Vagina (tissue), 2 donors: ENCODE results near the gene CTNND2. TPM values are rescaled to one million over a fixed set of nuclear protein-coding genes. Genes with fewer than 3 reads are reported as not detected.

Experiments
- DNase-seq, 2 donors: peaks; one replicate each; pipeline ENCODE4 v3.0.0-alpha.2; 2017; ENCODE audit errors: extremely low spot score in 2 of 2
- H3K27ac ChIP-seq: fragments of 200-600 bp; sonication (generic); one replicate; pipeline ENCODE4 v1.5.1; 2019
- H3K27me3 ChIP-seq: fragments of 200-600 bp; sonication (generic); one replicate; pipeline ENCODE4 v1.5.1; 2019
- H3K36me3 ChIP-seq, 2 donors: fragments of 200-600 bp; sonication (generic); one replicate each; pipeline ENCODE4 v1.5.1; 2017 to 2019
- H3K4me1 ChIP-seq: fragments of 200-600 bp; sonication (generic); one replicate; pipeline ENCODE4 v1.5.1; 2019
- H3K4me3 ChIP-seq, 2 donors: fragments of 200-600 bp; sonication (generic); 1 replicate in 1 of 2; 2 replicates in 1 of 2; pipeline ENCODE4 v1.5.1; 2016 to 2019
- H3K9me3 ChIP-seq: fragments of 200-600 bp; sonication (generic); one replicate; pipeline ENCODE4 v1.5.1; 2019
- POLR2A ChIP-seq, 2 donors: fragments of 450-650 bp; IDR thresholded peaks; one replicate each; pipeline ENCODE4 v1.6.1; 2017; ENCODE audit warnings: antibody characterized with exemption in 2 of 2, mild to moderate bottlenecking in 2 of 2, moderate library complexity in 2 of 2
- POLR2AphosphoS5 ChIP-seq, 2 donors: sonication (generic); formaldehyde crosslinking; IDR thresholded peaks; one replicate each; pipeline ENCODE4 v1.9.0; 2017; ENCODE audit warnings: antibody characterized with exemption in 2 of 2, mild to moderate bottlenecking in 2 of 2, low read depth in 1 of 2; ENCODE audit not compliant: insufficient read depth in 1 of 2
- intact Hi-C: fragments of 100-400 bp; cut with DNase I; formaldehyde crosslinking; loops from one replicate; pipeline ENCODE4 v1.15.1; 2023
- total RNA-seq: library from RNA; depleted of rRNA; stranded (reverse); fragments of >200 nt; gene quantifications from one replicate; pipeline ENCODE4 v1.2.3, GENCODE V29; 2016
- TF ChIP-seq, protein P1 (sequence below), 3 experiments: fragments of 450-650 bp in 2 of 3; fragments of 200-600 bp in 1 of 3; sonication (generic) in 1 of 3; IDR thresholded peaks; one replicate each; pipeline ENCODE4 v1.5.1; 2017 to 2019; ENCODE audit warnings: antibody characterized with exemption in 3 of 3, mild to moderate bottlenecking in 2 of 3, moderate library complexity in 2 of 3

Gene CTNND2
- total RNA-seq, 1 donor from 2014 or later, result 1.7 TPM

DNA sequence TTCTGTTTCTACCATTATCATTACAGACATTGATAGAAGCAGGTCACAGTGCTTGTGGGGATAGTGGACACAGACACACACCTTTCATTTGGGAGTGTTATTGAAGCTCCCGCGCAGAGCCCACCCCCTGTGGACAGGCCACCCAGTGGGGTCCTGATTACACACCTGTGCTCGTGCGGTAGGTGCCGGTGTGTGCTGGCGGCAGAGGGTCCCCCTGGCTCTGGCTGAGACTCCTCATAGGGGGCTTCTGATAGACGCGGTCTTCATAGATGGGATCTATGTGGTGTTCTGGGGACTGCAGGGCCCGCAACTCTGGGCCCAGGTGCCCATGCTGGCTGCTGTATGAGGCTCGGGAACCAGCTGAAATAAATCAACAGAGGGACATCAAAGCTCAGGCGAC, 539.7 kb downstream of the CTNND2 start:
- intact Hi-C loops, result no loop called here
- DNase-seq, result no peak
- H3K9me3 ChIP-seq, result no peaks in the 10 kb centered on the region
- H3K27me3 ChIP-seq, result no peaks in the 10 kb centered on the region
- no peak overlapping the region for H3K27ac ChIP-seq
- no peaks in the 10 kb centered on the region for H3K36me3 ChIP-seq
- H3K4me3 ChIP-seq, result no peak overlapping the region
- TF ChIP-seq POLR2AphosphoS5 (IDR thresholded peaks at IDR 0.05; ENCODE audit: insufficient read depth in 1 of 2, low read depth in 1 of 2) (no peak), POLR2A (IDR thresholded peaks at IDR 0.05) (no peak)
- TF ChIP-seq, protein P1, sequence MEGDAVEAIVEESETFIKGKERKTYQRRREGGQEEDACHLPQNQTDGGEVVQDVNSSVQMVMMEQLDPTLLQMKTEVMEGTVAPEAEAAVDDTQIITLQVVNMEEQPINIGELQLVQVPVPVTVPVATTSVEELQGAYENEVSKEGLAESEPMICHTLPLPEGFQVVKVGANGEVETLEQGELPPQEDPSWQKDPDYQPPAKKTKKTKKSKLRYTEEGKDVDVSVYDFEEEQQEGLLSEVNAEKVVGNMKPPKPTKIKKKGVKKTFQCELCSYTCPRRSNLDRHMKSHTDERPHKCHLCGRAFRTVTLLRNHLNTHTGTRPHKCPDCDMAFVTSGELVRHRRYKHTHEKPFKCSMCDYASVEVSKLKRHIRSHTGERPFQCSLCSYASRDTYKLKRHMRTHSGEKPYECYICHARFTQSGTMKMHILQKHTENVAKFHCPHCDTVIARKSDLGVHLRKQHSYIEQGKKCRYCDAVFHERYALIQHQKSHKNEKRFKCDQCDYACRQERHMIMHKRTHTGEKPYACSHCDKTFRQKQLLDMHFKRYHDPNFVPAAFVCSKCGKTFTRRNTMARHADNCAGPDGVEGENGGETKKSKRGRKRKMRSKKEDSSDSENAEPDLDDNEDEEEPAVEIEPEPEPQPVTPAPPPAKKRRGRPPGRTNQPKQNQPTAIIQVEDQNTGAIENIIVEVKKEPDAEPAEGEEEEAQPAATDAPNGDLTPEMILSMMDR (IDR thresholded peaks at IDR 0.05), result no peak
- no peaks in the 10 kb centered on the region for H3K4me1 ChIP-seq

DNA sequence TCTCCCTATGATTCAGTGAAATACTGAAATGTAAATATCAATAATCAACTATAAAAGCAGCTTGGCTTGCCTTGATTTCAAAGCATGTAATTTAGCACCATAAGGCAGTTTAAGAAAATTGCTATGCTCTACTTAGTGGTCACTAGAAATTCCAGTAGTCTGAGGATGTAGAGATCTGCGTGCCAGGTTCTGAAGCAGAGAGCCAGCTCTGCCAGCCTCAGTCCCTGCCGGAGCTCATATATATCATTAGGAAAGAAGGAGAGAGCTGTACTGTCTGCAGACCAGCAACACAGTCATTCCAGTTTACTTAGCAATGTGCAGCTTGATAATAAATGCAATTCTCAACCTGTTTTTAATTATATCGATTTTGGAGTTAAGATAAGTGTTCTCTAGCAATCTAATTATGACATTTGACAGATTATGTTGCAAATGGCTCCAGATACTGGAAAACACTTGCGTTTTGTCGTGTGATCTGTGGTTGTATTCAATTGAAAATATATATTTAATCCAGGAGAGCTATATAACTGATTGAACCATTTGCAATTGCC, 540.5 kb downstream of the CTNND2 start:
- Histone ChIP-seq H3K4me3 (no peak overlapping the region), H3K27me3 (no peaks in the 10 kb centered on the region), H3K27ac (no peak overlapping the region), H3K4me1 (no peaks in the 10 kb centered on the region), H3K9me3 (no peaks in the 10 kb centered on the region), H3K36me3 (no peaks in the 10 kb centered on the region)
- no peak for DNase-seq
- TF ChIP-seq POLR2A (IDR thresholded peaks at IDR 0.05) (no peak), POLR2AphosphoS5 (IDR thresholded peaks at IDR 0.05; ENCODE audit: insufficient read depth in 1 of 2, low read depth in 1 of 2) (no peak)
- TF ChIP-seq, protein P1 (IDR thresholded peaks at IDR 0.05), result no peak
- intact Hi-C loops, result no loop called here

DNA sequence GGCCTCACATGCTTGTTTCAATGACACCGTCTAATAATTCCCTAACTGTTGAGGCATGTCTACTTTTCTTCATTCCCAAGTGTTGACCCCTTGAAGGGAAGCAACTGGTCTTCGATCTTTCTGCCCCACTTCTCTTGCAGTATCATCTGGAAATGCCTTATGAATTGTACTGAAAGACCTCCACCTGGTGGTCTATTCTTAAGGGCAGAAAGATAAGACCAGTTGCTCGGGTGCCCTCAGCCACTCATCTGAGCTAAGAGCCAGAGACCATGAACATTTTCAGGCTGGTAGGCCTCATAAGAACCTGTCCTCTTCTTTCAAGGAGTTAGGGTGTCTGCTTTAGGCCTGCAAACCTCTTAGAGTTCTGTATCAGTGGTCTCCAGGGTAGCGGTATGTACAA, 542.5 kb downstream of the CTNND2 start:
- H3K27ac ChIP-seq, result no peak overlapping the region
- H3K4me1 ChIP-seq, result no peaks in the 10 kb centered on the region
- TF ChIP-seq, protein P1 (IDR thresholded peaks at IDR 0.05), result no peak
- no peak for TF ChIP-seq POLR2AphosphoS5 (IDR thresholded peaks at IDR 0.05; ENCODE audit: insufficient read depth in 1 of 2, low read depth in 1 of 2)
- no peak for TF ChIP-seq POLR2A (IDR thresholded peaks at IDR 0.05)
- intact Hi-C loops, result no loop called here
- no peaks in the 10 kb centered on the region for H3K27me3 ChIP-seq
- H3K9me3 ChIP-seq, result no peaks in the 10 kb centered on the region
- no peak overlapping the region for H3K4me3 ChIP-seq
- H3K36me3 ChIP-seq, result no peaks in the 10 kb centered on the region
- no peak for DNase-seq

DNA sequence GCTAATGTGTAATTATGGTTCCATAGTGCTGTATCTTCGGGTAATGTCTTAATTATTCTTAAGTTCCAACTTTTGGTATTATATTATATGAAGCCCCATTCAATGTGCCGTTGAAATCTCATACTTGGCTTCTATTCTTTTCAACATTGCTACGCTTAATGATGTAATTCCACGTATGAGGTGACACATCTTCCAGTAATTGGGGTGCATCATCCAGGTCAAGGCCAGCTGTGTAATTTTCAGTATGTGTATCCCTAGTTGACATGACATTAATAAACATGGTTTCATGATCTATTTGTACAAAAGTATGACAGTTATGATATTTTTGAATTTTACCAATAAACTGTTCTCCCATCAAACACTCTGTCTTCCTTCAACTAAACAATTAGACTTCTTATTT, 546.3 kb downstream of the CTNND2 start:
- no peak for TF ChIP-seq POLR2A (IDR thresholded peaks at IDR 0.05)
- TF ChIP-seq POLR2AphosphoS5 (IDR thresholded peaks at IDR 0.05; ENCODE audit: insufficient read depth in 1 of 2, low read depth in 1 of 2), result no peak
- TF ChIP-seq, protein P1 (IDR thresholded peaks at IDR 0.05), result no peak
- intact Hi-C loops, result no loop called here
- H3K4me1 ChIP-seq, result no peaks in the 10 kb centered on the region
- no peaks in the 10 kb centered on the region for H3K36me3 ChIP-seq
- no peaks in the 10 kb centered on the region for H3K9me3 ChIP-seq
- DNase-seq, result no peak
- no peaks in the 10 kb centered on the region for H3K27me3 ChIP-seq
- no peak overlapping the region for H3K27ac ChIP-seq
- H3K4me3 ChIP-seq, result no peak overlapping the region

DNA sequence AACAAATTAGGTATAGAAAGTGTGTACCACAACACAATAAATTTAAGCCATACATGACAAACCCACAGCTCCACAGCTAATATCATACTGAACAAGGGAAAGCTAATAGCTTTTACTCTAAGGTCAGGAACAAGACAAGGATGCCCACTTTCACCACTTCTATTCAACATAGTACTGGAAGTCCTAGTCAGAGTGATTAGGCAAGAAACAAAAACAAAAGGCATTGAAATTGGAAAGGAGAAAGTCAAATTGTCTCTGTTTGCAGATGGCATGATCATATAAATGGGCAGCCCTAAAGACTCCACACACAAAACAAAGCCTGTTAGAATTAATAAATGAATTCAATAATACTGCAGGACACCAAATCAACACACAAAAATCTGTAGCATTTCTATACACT, 548.8 kb downstream of the CTNND2 start:
- intact Hi-C loops, result no loop called here

More for the DNA sequence above, 548.8 kb downstream of the CTNND2 start:
- no peaks in the 10 kb centered on the region for H3K4me1 ChIP-seq
- H3K9me3 ChIP-seq, result no peaks in the 10 kb centered on the region
- TF ChIP-seq, protein P1 (IDR thresholded peaks at IDR 0.05), result no peak
- no peak for TF ChIP-seq POLR2AphosphoS5 (IDR thresholded peaks at IDR 0.05; ENCODE audit: insufficient read depth in 1 of 2, low read depth in 1 of 2)
- TF ChIP-seq POLR2A (IDR thresholded peaks at IDR 0.05), result no peak
- no peak for DNase-seq
- no peaks in the 10 kb centered on the region for H3K27me3 ChIP-seq
- H3K4me3 ChIP-seq, result no peak overlapping the region
- no peak overlapping the region for H3K27ac ChIP-seq
- H3K36me3 ChIP-seq, result no peaks in the 10 kb centered on the region
